Mesenchymal stem cell (in vitro differentiated cells and primary cell): ENCODE data around the gene USP9X.
"Not testable (repeated sequence)": the region's sequence is repeated elsewhere in the genome, so short reads cannot be mapped to it uniquely, and the experiment has no call there.

Experiments used
- DNase-seq: peaks from one replicate; pipeline ENCODE4 v3.0.0-alpha.2; 2013
- H2AFZ ChIP-seq: one replicate; pipeline ENCODE4 v1.6.1; 2013; ENCODE audit warnings: low read depth, mild to moderate bottlenecking, control low read depth, inconsistent platforms, low read length, moderate library complexity
- H2AK5ac ChIP-seq: 2 replicates; pipeline ENCODE4 v1.6.1; 2013; ENCODE audit warnings: low read length, moderate library complexity, mild to moderate bottlenecking, inconsistent platforms; ENCODE audit not compliant: severe bottlenecking
- H2BK120ac ChIP-seq: one replicate; pipeline ENCODE4 v1.6.1; 2013; ENCODE audit warnings: low read depth, mild to moderate bottlenecking, inconsistent platforms, low read length, moderate library complexity
- H2BK12ac ChIP-seq, 2 experiments: one replicate each; pipeline ENCODE4 v1.6.1; 2013; ENCODE audit warnings: inconsistent platforms in 2 of 2, low read length in 2 of 2, mild to moderate bottlenecking in 2 of 2, moderate library complexity in 2 of 2, control low read depth in 1 of 2
- H2BK15ac ChIP-seq: one replicate; pipeline ENCODE4 v1.6.1; 2013; ENCODE audit warnings: mild to moderate bottlenecking, low read depth, inconsistent platforms; ENCODE audit not compliant: poor library complexity, severe bottlenecking
- H2BK5ac ChIP-seq: 2 replicates; pipeline ENCODE4 v1.6.1; 2013; ENCODE audit warnings: low read depth, mild to moderate bottlenecking, low read length, control low read depth, inconsistent platforms; ENCODE audit not compliant: poor library complexity, severe bottlenecking
- H3K14ac ChIP-seq, 2 experiments: one replicate each; pipeline ENCODE4 v1.6.1; 2013; ENCODE audit warnings: inconsistent platforms in 2 of 2, low read length in 2 of 2, control low read depth in 1 of 2, mild to moderate bottlenecking in 1 of 2, moderate library complexity in 1 of 2
- H3K18ac ChIP-seq, 2 experiments: one replicate each; pipeline ENCODE4 v1.6.1; 2013; ENCODE audit warnings: inconsistent platforms in 2 of 2, low read length in 2 of 2, control low read depth in 1 of 2, low read depth in 1 of 2, mild to moderate bottlenecking in 1 of 2
- H3K23ac ChIP-seq, 2 experiments: one replicate each; pipeline ENCODE4 v1.6.1; 2013; ENCODE audit warnings: inconsistent platforms in 2 of 2, low read length in 2 of 2, mild to moderate bottlenecking in 2 of 2, moderate library complexity in 2 of 2, control low read depth in 1 of 2
- H3K27ac ChIP-seq: 2 replicates; pipeline ENCODE4 v1.5.1; 2013; ENCODE audit warnings: mild to moderate bottlenecking, moderate library complexity, low read length, control low read depth, inconsistent platforms; ENCODE audit not compliant: poor library complexity, severe bottlenecking
- H3K27me3 ChIP-seq, 2 experiments: 2 replicates each; pipeline versions ENCODE4 v1.6.1 to v1.7.0; 2013; ENCODE audit warnings: low read length in 2 of 2, mild to moderate bottlenecking in 2 of 2, moderate library complexity in 2 of 2, control low read depth in 1 of 2, inconsistent platforms in 1 of 2; ENCODE audit not compliant: control insufficient read depth in 1 of 2, insufficient read depth in 1 of 2
- H3K36me3 ChIP-seq, 2 experiments: 2 replicates each; pipeline versions ENCODE4 v1.6.1 to v1.7.0; 2013; ENCODE audit warnings: low read length in 2 of 2, control low read depth in 1 of 2, inconsistent platforms in 1 of 2, low read depth in 1 of 2, mild to moderate bottlenecking in 1 of 2; ENCODE audit not compliant: insufficient read depth in 2 of 2, control insufficient read depth in 1 of 2
- H3K4ac ChIP-seq, 2 experiments: one replicate each; pipeline ENCODE4 v1.6.1; 2013; ENCODE audit warnings: inconsistent platforms in 2 of 2, low read length in 2 of 2, mild to moderate bottlenecking in 2 of 2, moderate library complexity in 2 of 2, control low read depth in 1 of 2, low read depth in 1 of 2
- H3K4me1 ChIP-seq: 2 replicates; pipeline ENCODE4 v1.6.1; 2013; ENCODE audit warnings: low read depth, low read length, control low read depth; ENCODE audit not compliant: control insufficient read depth, insufficient read depth
- H3K4me2 ChIP-seq: 2 replicates; pipeline ENCODE4 v1.6.1; 2013; ENCODE audit warnings: low read length, mild to moderate bottlenecking, inconsistent platforms; ENCODE audit not compliant: poor library complexity, severe bottlenecking
- H3K4me3 ChIP-seq, 2 experiments: 2 replicates each; pipeline versions ENCODE4 v1.5.1 to v1.7.0; 2013; ENCODE audit warnings: low read length in 2 of 2, mild to moderate bottlenecking in 2 of 2, control low read depth in 1 of 2, low read depth in 1 of 2; ENCODE audit not compliant: insufficient read depth in 1 of 2
- H3K79me1 ChIP-seq: replicated peaks from 2 replicates; pipeline ENCODE4 v1.6.1; 2013; ENCODE audit warnings: mild to moderate bottlenecking, control low read depth, low read length, inconsistent platforms; ENCODE audit not compliant: poor library complexity, severe bottlenecking
- H3K9ac ChIP-seq: 2 replicates; pipeline ENCODE4 v1.7.0; 2013; ENCODE audit warnings: mild to moderate bottlenecking, low read length, moderate library complexity
- H3K9me3 ChIP-seq: 2 replicates; pipeline ENCODE4 v1.7.0; 2013; ENCODE audit warnings: mild to moderate bottlenecking, low read length; ENCODE audit not compliant: control insufficient read depth
- H4K8ac ChIP-seq: one replicate; pipeline ENCODE4 v1.6.1; 2013; ENCODE audit warnings: inconsistent platforms, mild to moderate bottlenecking, low read length, moderate library complexity
- H4K91ac ChIP-seq: one replicate; pipeline ENCODE4 v1.6.1; 2013; ENCODE audit warnings: mild to moderate bottlenecking, low read length, inconsistent platforms
- WGBS: methylation state at CpG from one replicate; pipeline ENCODE4 v1.1.7; 2013; ENCODE audit warnings: mixed read lengths; 5-methylcytosine and 5-hydroxymethylcytosine counted together

Gene USP9X

GRCh38 chrX:41051288-41051687, 34.0 kb upstream of the USP9X start:
- Histone ChIP-seq H3K9me3 (no peaks in the 10 kb centered on the region), H3K4ac (no peak overlapping the region), H2BK15ac (no peak overlapping the region), H3K14ac (no peak overlapping the region), H2BK120ac (no peak overlapping the region), H3K18ac (no peak overlapping the region), H3K9ac (no peak overlapping the region), H3K4me3 (no peak overlapping the region), H3K27me3 (peaks cover 0 to 19% of the 10 kb centered on the region in 2 experiments), H2BK12ac (no peak overlapping the region), H3K23ac (no peak overlapping the region), H2AFZ (no peak overlapping the region), H3K79me1 (no peaks in the 10 kb centered on the region), H4K8ac (no peak overlapping the region), H2AK5ac (no peak overlapping the region), H3K36me3 (no peaks in the 10 kb centered on the region), H3K4me1 (no peaks in the 10 kb centered on the region), H2BK5ac (no peak overlapping the region), H4K91ac (no peak overlapping the region), H3K27ac (no peak overlapping the region), H3K4me2 (no peak overlapping the region)
- no CpG with 5 or more reads among the region's 1 CpG for WGBS
- DNase-seq = no peak

DNA sequence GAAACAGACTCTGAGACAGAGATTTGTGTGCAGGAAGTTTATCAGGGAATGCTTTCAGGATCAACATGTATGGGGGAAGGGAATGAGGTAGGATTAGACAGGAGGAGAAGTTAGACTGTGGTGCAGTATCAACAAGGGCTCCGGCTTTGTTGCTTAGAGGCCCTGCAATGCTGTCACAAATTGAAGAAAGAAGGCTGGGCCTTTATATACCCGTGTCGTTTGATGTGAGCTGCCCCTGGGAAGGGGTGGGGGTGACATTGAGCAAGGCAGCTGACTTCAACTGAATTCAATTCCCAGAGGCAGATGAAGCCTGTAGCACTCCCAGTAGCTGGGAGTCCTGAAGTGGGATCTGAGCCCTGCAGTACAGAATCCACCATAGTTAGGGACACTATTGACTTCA, 29.5 kb upstream of the USP9X start:
- no peak overlapping the region for H3K18ac ChIP-seq
- no peak for DNase-seq
- no peak overlapping the region for H4K8ac ChIP-seq
- no peak overlapping the region for H2BK15ac ChIP-seq
- peaks cover 0 to 13% of the 10 kb centered on the region in 2 experiments for H3K27me3 ChIP-seq
- H2AFZ ChIP-seq = peak overlapping the region; percentile 77
- no peak overlapping the region for H3K4me3 ChIP-seq
- no peak overlapping the region for H3K27ac ChIP-seq
- H3K23ac ChIP-seq = no peak overlapping the region
- no peak overlapping the region for H2BK120ac ChIP-seq
- H3K9me3 ChIP-seq = no peaks in the 10 kb centered on the region
- H3K14ac ChIP-seq = no peak overlapping the region
- H3K9ac ChIP-seq = no peak overlapping the region
- 57% methylated on average over 3 of the region's 3 CpGs for WGBS
- H2BK5ac ChIP-seq = no peak overlapping the region
- no peak overlapping the region for H2AK5ac ChIP-seq
- no peak overlapping the region for H3K4ac ChIP-seq
- no peak overlapping the region for H2BK12ac ChIP-seq
- H3K4me1 ChIP-seq = no peaks in the 10 kb centered on the region
- no peaks in the 10 kb centered on the region for H3K36me3 ChIP-seq
- no peak overlapping the region for H3K4me2 ChIP-seq
- no peaks in the 10 kb centered on the region for H3K79me1 ChIP-seq
- no peak overlapping the region for H4K91ac ChIP-seq

DNA sequence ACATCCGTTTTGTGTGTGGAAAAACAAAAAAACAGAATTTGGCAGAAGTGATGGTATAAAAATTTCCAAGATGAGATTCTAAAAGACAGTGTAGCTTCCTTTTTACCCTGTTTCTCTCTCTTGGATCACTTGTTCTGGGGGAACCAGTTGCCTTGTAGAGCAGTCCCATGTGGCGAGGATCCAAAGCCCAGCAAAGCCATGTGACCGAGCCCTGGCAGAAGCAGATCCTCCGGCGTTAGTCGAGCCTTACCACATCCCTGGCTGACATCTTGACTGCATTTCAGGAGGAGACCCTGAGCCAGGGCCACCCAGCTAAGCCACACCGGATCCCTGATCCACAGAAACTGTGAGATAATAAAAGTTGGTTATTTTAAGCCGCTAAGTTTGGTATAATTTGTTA, 22.0 kb upstream of the USP9X start:
- not testable (repeated sequence) for DNase-seq, H4K91ac ChIP-seq, H2BK12ac ChIP-seq, H3K23ac ChIP-seq, H3K4ac ChIP-seq, H3K36me3 ChIP-seq, H3K9ac ChIP-seq, H2BK120ac ChIP-seq, H3K4me2 ChIP-seq, H2BK15ac ChIP-seq, H3K4me3 ChIP-seq, H2AFZ ChIP-seq, H2AK5ac ChIP-seq, H2BK5ac ChIP-seq, H4K8ac ChIP-seq, H3K9me3 ChIP-seq, H3K27ac ChIP-seq, H3K18ac ChIP-seq, H3K4me1 ChIP-seq, H3K14ac ChIP-seq, H3K79me1 ChIP-seq
- WGBS = 100% methylated on average over 2 of the region's 8 CpGs
- peaks cover 0 to 29% of the 10 kb centered on the region in 2 experiments for H3K27me3 ChIP-seq

DNA sequence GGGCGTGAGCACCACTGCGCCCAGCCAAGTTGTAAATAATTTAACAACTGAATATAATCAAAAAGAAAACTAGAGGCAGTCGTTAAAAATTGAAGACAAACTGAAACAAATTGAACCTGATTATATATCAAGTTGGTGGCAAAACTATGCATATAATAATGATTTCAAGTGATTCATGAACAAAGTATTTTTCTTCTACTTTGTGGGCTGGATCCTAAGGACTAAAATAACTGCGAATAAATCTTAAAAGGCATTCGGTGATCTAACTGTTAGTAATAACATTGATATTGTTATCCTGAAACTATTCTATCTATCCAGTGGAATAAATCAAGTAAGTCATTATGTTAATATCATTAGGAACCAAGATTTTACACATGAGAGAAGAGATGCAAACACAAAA, 21.2 kb upstream of the USP9X start:
- Histone ChIP-seq H2BK12ac (no peak overlapping the region), H3K9me3 (no peaks in the 10 kb centered on the region), H3K27ac (no peak overlapping the region), H2AK5ac (no peak overlapping the region), H3K9ac (peak overlapping the region; percentile 53), H3K18ac (no peak overlapping the region), H2BK15ac (no peak overlapping the region), H3K4me3 (no peak overlapping the region), H3K14ac (no peak overlapping the region), H2BK120ac (no peak overlapping the region), H3K4me1 (no peaks in the 10 kb centered on the region), H2BK5ac (no peak overlapping the region), H4K91ac (no peak overlapping the region), H3K79me1 (no peaks in the 10 kb centered on the region), H3K4me2 (no peak overlapping the region), H2AFZ (no peak overlapping the region), H4K8ac (no peak overlapping the region), H3K23ac (no peak overlapping the region), H3K4ac (no peak overlapping the region), H3K36me3 (no peaks in the 10 kb centered on the region), H3K27me3 (peaks cover 0 to 29% of the 10 kb centered on the region in 2 experiments)
- no CpG with 5 or more reads among the region's 5 CpGs for WGBS
- no peak for DNase-seq
